GM21737 (cell line): ENCODE results near the gene OCLN.
"Not testable (repeated sequence)": the region's sequence is repeated elsewhere in the genome, so short reads cannot be mapped to it uniquely, and the experiment has no call there.

ENCODE experiments used
- ATAC-seq: cut with Tn5 transposase; IDR thresholded peaks from one replicate; pipeline ENCODE4 v1.9.1; 2021; ENCODE audit warnings: mild to moderate bottlenecking, moderate library complexity; ENCODE audit not compliant: unreplicated experiment

Gene OCLN

DNA sequence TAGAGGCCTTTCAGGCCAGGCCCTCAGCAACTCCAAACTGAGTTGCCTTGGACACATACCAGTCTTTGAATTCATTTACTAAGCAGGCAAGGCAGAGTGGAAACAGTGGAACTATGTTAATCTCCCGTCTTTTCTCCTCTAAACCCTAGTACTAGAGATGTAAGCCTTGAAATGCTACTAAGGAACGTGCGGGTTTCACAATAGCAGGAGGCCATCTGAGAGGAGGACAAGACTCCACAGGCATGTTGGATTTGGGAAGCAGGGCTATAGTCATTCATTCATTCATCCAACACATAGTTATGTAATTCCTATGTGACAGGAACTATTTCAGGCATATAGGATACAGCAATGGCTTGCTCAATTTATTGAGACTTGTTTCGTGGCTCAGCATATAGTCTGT, 3.3 kb upstream of the OCLN start:
- ATAC-seq: no peak

DNA sequence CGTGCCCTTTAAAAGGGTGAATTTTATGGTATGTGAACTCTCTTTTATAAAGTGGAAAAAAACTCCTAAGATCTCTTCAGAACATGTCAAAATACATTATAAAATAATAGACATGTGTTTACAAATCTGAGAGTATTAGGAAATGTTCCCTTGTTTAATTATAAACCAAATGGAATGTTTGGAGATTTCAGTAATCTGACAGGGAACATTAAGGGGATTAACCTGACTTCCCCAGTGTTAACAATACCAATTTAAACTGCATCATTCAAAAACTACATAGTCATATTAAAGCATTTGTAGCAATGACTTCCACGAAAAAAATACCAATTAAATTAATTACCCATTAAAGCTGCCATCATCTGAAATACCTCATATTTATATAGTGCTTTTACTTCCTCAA, 1.6 kb upstream of the OCLN start:
- no peak for ATAC-seq

DNA sequence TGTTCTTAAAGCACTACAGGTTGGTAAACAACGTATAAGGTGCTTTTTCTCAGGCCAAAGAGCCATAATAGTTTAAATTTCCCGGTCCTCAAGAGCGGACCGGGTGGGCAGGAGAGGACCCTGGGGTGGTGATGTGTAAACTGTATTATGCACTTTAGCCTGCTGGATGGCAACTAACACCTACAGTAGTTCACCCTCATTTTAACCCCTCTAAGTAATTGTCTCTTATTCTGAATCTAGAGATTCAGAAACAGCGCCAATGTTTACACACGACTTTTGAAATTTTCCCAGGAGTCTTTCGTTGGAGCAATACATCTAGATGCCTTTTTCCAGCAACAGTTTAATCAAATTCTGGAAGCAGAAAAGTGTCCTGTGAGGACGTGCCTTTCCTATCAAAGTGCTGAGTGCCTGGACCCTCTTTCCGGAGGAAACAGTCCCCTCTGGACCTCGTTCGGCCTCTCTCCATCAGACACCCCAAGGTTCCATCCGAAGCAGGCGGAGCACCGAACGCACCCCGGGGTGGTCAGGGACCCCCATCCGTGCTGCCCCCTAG, 676 bp upstream of the OCLN start:
- no peak for ATAC-seq

DNA sequence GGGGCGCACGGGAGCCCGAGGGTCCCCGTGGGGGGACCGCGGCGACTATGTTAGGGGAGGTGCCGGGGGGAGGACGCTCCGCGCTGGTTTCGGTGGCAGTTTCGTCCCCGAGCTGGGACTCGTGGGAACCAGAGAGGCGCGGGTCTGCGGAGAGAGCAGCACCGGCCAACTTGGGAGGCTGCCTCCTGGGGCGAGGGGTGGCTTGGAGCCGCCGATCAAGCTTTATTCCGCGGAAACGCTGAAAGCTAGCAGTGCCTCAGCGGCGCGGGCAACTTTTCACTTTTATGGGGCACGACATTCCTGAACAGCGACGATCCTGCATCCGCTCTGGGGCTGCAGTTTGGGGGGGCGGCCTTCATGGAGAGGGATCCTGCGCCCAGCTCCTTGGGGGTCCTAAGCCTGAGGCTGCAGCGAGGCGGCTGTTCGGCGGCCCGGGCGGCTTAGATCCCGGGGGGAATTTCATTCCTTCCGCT, 369 bp downstream of the OCLN start:
- ATAC-seq: no peak

DNA sequence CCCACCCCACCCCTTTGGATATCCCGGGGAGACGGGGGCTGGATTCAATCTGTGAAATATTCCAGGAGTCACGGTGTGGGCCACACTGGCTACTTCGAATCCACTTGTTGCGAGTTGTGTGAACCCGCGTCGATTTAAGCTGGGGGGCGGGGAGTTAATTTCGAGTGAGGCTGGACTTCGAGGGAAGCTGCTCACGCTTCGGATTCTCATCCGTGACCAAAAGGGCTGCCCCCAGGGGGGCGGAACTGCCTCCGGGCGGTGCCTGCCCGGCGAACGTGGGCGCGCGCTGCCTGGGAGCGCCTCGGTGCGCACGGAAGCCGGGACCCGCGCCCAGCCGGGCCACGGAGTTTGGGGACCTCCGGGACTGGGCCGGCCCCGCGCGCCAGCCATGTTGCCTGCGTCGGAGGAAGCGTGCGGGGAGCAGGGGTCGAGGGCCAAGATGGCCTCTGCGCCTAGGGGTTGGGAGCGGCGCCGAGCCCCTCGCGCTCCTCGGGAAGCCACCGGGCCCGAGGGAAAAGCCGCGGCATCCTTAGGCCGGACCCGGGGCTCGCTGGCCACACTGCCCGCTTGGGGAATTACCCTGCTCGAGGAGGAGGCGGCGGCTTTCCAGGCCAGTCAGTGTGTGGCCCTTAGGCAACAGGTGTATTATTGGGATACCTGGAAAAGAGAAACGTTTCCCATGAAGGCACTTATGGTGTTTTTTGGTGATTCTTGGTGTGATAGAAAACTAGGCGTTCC, 975 bp downstream of the OCLN start:
- ATAC-seq: no peak

DNA sequence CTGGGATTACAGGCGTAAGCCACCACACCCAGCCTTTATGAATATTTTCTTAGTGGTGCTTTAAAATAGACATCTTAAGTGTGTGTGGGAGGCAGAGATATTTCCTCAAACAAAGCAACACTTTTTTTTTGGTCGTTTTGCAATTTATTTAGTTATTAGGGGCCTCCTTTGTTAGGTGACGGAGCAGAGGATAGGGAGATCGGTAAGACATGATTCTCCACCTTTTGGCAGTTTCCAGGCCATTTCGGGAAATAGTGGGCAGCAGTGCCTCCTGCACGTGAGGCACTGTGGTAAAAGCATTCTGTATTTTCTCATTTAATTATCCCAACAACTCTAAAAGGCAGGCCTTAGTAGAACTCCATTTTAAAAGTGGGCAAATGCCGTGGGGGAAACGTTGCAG, 1.9 kb downstream of the OCLN start:
- no peak for ATAC-seq

DNA sequence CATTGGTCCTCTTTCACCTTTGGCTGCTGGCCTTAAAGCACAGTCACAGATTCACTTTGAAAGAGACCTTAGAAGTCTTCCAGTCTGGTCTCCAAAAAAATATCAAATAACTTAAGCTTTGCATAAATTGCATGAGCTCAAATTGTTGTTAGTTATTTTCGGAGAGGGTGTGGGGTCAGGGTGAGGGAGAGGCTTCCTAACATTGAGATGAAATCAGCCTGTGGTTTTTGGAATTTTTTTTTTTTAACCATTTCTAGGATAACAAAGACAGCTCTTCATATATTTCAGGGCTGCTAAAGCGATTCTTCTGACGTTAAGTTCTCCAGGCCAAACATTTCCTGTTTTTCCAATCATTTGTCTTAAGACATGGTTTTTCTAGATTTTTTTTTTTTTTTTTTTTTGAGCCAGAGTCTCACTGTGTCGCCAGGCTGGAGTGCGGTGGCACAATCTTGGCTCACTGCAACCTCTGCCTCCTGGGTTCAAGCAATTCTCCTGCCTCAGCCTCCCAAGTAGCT, 4.5 kb downstream of the OCLN start:
- ATAC-seq: no peak

DNA sequence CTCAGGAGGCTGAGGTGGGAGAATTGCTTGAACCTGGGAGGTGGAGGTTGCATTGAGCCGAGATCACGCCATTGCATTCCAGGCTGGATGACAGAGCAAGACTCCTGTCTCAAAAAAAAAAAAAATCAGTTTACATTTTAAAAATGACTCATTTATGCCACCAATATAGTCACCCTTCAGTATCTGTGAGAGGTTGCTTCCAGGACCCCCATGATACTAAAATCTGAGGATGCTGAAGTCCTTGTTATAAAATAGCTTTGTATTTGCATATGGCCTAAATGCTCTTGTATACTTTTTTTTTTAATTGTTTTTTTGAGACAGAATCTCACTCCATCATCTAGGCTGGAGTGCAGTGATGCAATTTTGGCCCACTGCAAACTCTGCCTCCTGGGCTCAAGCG, 5.8 kb downstream of the OCLN start:
- no peak for ATAC-seq

DNA sequence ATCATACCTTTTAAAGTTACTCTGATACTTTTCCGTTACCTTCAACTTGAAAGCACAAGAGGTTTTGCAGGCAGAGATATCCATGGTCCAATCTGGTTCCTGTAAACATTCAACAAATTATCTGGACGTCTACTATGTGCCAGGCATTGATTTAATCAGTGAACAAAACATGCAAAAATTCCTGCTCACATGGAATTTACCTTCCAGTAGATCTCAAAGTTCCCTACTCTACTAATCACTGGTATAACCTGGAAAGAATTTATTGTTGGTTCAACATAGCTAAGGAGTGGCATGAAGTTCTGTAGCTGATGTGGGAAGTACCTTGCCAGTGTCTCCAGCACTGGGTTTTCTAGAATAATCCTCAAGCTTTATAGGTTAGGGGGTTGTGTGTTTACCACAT, 9.8 kb downstream of the OCLN start:
- ATAC-seq: no peak

DNA sequence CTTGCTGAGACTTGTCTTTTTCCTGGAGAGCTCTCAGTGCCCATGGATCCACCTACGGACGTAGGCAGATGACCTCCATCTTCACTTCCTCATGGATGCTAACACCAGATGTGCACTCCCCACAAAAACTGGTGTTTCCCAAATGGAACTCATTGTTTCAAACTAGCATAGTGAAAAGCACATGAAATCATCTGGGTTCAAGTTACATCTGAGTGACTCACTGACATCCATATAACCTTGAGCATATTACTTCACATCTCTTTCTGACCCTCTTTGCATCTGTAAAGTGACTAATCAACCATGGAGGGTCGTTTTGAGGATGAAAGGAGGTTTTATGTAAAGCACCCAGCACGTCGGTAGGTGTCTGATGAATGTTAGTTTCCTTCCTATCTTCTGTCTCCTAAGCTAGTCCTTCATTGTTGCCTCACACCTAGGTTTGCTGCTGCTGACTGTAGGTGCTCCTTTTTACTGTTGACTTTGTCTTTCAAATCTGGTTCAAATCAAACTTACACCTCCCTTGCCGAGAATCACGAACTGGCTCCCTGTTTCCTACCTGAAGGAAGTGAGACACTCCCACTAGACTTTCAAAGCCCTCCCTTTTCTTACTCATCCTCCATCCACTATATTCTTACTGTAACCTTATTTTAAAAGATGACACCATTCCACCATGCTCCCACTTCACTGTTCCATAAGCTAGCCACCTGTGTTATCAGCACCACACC, 10.3 kb downstream of the OCLN start:
- no peak for ATAC-seq

DNA sequence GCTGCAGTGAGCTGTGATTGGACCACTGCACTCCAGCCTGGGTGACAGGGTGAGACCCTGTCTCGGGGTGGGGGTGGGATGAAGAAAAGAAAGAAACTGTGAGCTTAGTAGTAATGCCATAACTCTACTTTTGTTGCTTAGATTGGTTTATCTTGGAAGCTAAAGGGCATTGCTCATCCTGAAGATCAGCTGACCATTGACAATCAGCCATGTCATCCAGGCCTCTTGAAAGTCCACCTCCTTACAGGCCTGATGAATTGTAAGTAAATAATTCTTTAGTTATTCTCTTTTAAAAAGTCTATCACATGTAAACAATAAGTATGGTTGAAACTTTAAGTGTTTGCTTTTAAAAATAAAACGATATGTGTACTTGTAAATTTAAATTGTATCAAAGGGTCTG, 11.4 kb downstream of the OCLN start:
- no peak for ATAC-seq

DNA sequence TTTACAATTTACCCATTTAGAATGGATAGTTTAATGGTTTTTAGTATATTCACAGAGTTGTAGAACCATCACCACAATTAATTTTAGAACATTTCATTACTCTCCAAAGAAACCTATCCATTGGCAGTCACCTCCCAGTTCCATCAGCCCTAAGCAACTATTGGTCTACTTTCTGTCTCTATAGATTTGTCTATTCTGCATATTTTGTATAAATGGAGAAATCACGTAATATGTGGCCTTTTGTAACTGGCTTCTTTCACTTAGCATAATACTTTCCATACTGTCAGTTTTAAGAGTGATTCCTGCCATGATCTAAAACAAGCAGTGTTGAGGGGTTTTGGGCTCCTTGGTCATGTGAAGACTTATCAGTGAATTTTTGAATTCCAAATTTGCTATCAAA, 12.7 kb downstream of the OCLN start:
- no peak for ATAC-seq

DNA sequence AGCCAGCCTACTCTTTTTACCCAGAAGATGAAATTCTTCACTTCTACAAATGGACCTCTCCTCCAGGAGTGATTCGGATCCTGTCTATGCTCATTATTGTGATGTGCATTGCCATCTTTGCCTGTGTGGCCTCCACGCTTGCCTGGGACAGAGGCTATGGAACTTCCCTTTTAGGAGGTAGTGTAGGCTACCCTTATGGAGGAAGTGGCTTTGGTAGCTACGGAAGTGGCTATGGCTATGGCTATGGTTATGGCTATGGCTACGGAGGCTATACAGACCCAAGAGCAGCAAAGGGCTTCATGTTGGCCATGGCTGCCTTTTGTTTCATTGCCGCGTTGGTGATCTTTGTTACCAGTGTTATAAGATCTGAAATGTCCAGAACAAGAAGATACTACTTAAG, 16.6 kb downstream of the OCLN start:
- no peak for ATAC-seq

DNA sequence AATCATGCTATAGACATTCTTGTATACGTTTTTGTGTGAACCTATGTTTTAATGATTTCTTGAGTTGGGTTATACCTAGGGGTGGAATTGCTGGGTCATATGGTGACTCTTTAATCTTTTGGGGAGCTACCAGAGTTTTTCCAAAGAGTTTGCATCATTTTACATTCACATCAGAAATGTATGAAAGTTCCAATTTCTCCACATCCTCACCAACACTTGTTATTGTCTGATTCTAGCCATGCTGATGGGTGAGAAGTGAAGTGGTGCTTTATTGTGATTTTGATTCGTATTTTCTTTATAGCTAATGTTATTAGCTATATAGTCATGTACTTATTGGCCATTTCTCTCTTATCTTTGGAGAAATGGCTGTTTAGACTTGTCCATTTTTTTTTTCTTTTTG, 18.1 kb downstream of the OCLN start:
- no peak for ATAC-seq

DNA sequence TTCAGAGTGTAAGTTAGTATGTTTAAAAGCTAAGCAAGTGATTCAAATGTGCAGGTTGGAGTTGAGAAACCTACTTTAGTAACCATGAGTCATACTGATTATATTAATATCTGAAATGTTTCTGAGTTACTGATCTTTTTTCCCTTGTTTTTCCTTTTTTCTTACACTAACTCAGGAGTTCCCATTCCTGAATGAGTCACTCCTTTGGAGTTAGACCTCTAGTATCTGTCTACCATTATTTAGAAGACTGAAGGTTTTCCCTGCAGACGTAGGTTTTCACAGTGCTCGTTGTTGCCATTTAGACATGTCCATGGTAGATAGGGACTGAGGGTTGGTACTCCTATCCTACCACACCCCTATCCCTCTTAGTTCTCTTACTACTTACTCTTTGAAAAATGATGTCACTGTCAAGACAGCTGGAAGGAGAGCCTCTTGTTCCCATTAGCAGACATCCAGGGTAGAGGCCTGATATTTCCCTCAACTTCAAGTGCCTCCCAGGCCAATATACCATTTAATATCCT, 20.2 kb downstream of the OCLN start:
- ATAC-seq: no peak

DNA sequence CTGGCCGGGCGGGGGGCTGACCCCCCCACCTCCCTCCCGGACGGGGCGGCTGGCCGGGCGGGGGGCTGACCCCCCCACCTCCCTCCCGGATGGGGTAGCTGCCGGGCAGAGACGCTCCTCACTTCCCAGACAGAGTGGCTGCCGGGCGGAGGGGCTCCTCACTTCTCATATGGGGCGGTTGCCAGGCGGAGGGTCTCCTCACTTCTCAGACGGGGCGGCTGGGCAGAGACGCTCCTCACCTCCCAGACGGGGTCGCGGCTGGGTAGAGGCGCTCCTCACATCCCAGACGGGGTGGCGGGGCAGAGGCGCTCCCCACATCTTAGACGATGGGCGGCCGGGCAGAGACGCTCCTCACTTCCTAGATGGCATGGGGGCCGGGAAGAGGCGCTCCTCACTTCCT, 23.0 kb downstream of the OCLN start:
- not testable (repeated sequence) for ATAC-seq

DNA sequence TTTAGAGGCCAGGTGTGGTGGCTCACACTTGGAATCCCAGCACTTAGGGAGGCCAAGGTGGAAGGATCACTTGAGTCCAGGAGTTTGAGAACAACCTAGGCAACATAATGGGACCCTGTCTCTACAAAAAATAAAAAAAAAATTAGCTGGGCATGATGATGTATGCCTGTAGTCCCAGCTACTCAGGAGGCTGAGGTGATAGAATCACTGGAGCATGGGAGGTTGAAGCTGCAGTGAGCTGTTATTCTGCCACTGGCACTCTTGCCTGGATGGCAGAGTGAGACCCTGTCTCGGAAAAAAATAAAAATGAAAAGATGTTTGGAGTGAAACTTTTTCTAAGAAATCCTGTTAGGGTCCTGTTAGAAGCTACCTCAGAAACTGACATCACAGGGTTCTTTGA, 24.2 kb downstream of the OCLN start:
- no peak for ATAC-seq

DNA sequence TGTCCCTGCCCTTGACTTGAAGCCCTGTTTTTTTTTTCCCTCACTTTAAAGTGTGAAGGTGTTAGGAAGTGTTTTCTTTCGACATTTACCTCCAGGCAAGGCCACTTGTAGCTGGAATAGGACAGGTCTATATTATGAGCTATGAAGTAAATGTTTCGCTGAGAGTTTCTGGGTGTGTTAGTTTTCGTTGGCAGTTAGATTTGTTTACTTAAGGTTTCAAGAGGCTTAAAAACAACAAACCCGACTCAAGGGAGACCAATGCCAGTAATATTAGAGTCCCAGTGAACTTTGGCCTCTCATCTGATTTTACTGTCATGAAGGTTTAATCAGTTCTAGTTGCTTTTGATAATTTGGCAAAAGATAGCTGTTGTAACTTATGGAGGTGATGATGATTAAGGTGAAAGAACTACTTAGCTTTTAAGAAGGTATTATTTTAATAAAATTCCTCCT, 25.2 kb downstream of the OCLN start:
- ATAC-seq: no peak

DNA sequence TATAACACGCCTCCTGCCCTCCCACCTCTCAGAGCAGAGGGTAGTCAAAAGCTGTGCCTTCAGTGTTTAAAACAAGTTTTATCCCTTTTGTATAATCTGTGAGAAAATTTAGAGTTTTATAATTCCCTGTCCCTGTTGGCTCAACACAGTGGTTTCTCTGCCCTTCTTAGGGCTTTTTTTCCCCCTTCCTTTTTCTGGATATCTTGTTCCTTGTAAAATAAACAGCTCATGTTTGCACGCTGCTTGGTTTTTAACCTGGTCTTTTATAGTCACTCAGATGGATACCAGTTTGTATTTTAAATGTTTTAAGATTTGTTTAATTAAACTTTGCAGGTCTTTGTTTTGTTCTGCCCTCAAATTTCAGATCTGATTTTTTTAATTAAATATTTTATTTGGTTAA, 26.7 kb downstream of the OCLN start:
- ATAC-seq: no peak

DNA sequence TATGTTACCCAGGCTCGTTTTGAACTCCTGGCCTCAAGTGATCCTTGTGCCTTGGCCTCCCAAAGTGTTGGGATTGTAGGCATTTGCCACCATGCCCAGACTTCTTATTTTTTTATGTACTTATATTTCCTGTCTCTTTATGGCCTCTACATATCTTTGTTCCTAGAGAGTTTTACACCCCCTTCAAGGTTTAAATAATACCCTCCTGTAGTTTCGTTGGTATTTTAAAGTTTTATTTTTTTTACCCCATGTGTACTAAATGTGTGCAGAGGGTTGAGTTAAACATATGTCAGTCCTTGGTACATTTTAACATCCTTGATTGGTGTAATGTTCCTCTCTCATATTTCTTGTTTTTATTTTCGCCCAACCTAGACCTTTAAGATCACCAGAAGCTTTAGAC, 29.4 kb downstream of the OCLN start:
- ATAC-seq: no peak

DNA sequence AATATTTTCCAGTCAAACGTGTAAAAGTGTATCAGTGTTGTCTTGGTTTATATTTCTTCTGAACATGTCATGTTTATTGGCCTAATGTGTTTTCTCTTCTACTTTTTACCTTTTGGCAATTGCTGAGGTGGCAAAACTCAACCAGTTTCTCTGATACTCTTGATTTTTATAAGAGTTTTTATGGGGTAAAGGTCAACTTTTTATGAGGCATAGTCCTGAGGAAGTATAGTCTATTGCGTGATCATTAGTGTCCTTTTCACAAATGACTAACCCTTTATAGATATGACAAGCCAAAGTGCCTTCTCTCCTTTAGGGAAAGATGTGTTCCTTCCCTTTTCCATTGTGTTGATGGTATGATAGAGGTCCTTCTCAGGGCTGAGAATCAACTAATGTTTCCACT, 32.9 kb downstream of the OCLN start:
- ATAC-seq: no peak

DNA sequence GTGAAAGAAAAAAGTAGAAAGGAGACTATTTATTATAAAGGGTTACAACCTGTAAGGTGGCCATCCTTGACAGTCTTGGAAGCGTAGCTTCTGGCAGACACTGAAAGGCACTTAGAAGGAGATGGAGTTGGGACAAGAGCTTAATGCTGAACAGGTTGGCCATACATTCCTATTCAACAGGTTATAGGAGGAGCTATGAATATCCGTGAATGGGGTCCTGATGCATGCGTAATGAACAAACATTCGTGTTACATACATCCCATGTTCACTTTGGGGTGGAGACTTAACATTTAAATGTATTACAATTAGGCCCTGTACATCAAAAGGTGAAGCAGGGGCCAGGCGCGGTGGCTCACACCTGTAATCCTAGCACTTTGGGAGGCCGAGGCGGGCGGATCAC, 34.1 kb downstream of the OCLN start:
- no peak for ATAC-seq
